Karpas-422 (cell line): ENCODE measurements around the gene MBD6. TPM values are rescaled to one million over a fixed set of nuclear protein-coding genes. Genes with fewer than 3 reads are reported as not detected.
"Not testable (repeated sequence)": the region's sequence is repeated elsewhere in the genome, so short reads cannot be mapped to it uniquely, and the experiment has no call there.

ENCODE experiments used
- DNase-seq: peaks from one replicate; pipeline ENCODE4 v3.0.0-alpha.2; 2015
- H2AFZ ChIP-seq: fragments of 200-600 bp; sonication (generic); 2 replicates; pipeline ENCODE4 v1.6.1; 2014; ENCODE audit warnings: antibody characterized with exemption, low read length, mixed read lengths
- H3K27ac ChIP-seq: fragments of 200-600 bp; sonication (generic); 2 replicates; pipeline ENCODE4 v1.5.1; 2014; ENCODE audit warnings: mild to moderate bottlenecking, low read length, moderate library complexity
- H3K27me3 ChIP-seq: fragments of 200-600 bp; sonication (generic); 2 replicates; pipeline ENCODE4 v1.6.1; 2014; ENCODE audit warnings: low read length, mixed read lengths
- H3K36me3 ChIP-seq: fragments of 200-600 bp; sonication (generic); 2 replicates; pipeline ENCODE4 v1.6.1; 2014; ENCODE audit warnings: low read length, mixed read lengths; ENCODE audit not compliant: insufficient read depth
- H3K4me1 ChIP-seq: fragments of 200-600 bp; sonication (generic); 2 replicates; pipeline ENCODE4 v1.6.1; 2014; ENCODE audit warnings: mild to moderate bottlenecking, low read length, mixed read lengths
- H3K4me2 ChIP-seq: fragments of 200-600 bp; sonication (generic); 2 replicates; pipeline ENCODE4 v1.6.1; 2014; ENCODE audit warnings: low read length, low read depth, mild to moderate bottlenecking; ENCODE audit not compliant: poor library complexity, severe bottlenecking
- H3K4me3 ChIP-seq: fragments of 200-600 bp; sonication (generic); 2 replicates; pipeline ENCODE4 v1.5.1; 2014; ENCODE audit warnings: mild to moderate bottlenecking, antibody characterized with exemption, low read length, mixed read lengths
- H3K79me2 ChIP-seq: fragments of 200-600 bp; sonication (generic); 2 replicates; pipeline ENCODE4 v1.6.1; 2014; ENCODE audit warnings: mild to moderate bottlenecking, low read length, mixed read lengths
- H3K9ac ChIP-seq: fragments of 200-600 bp; sonication (generic); 2 replicates; pipeline ENCODE4 v1.6.0; 2014; ENCODE audit warnings: low read length
- H3K9me2 ChIP-seq: fragments of 200-600 bp; sonication (generic), shearing (Covaris generic); replicated peaks from 2 replicates; pipeline ENCODE4 v1.6.0; 2014; ENCODE audit warnings: mild to moderate bottlenecking, low read length, moderate library complexity; ENCODE audit not compliant: insufficient read depth
- H3K9me3 ChIP-seq: fragments of 300-700, 200-600 bp; sonication (generic); 2 replicates; pipeline ENCODE4 v1.6.1; 2014; ENCODE audit warnings: low read length, mixed read lengths
- H4K20me1 ChIP-seq: fragments of 200-600 bp; sonication (generic); 2 replicates; pipeline ENCODE4 v1.6.1; 2014; ENCODE audit warnings: mild to moderate bottlenecking, antibody characterized with exemption, low read length, low read depth; ENCODE audit not compliant: insufficient read depth
- total RNA-seq: library from RNA; depleted of rRNA; stranded (reverse); fragments of >200 nt; shearing (Covaris generic); gene quantifications from 2 replicates; pipeline ENCODE4 v1.2.3, GENCODE V29; 2014; ENCODE audit warnings: low replicate concordance

Gene MBD6
- total RNA-seq, 1 experiment from 2014 or later = 23.5 TPM

DNA sequence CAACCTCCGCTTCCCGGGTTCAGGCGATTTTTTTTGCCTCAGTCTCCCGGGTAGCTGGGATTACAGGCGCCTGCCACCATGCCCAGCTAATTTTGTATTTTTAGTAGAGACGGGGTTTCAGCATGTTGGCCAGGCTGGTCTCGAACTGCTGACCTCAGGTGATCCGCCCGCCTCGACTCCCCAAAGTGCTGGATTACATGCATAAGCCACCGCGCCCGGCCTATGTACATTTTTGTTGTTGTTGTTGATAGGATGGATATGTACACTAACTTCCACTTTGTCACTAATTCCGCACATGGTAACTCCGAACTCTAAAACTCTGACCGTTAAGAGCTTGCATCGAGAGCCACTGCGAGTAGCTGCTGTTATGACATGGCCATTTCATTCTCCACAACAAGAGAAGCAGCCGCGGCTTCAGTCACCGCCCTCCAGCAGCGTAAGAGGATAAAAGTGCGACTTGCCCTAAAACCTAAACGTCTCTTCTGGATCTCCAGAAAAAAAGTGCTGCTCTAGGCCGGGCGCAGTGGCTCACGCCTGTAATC, 35.5 kb upstream of the MBD6 start:
- H3K9ac ChIP-seq = 0 out of 2 replicates have a peak overlapping the region, but pooled peaks have one; percentile 5

DNA sequence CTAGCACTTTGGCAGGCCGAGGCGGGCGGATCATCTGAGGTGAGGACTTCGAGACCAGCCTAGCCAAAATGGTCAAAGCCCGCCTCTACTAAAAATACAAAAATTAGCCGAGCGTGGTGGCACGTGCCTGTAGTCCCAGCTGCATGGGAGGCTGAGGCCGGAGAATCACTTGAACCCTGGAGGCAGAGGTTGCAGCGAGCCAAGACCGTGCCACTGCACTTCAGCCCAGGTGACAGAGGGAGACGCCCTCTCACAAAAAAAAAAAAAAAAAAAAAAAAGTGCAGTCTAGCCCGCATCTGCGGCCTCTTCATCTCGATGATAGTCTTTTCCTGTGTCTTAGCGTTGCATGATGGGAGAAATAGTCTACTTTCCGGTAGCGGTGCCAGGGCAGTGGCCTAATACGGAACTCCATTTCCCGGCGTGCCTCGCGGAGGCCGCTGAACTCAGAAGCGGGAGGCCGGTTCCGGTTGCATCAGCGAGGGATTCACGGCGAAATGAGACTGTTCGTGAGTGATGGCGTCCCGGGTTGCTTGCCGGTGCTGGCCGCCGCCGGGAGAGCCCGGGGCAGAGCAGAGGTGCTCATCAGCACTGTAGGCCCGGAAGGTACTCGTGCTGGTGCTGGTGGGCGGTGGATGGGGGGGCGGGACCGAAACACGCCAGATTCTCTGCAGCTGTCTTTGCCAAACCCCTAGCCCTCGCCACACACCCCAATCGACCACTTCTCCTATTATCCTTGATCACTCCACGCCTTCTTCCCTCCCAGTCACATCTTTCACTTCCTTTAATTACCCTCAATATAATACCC, 34.8 kb upstream of the MBD6 start, which contains the start of gene MARS1:
TSS of gene MARS1 (plus strand) at position 472 of the 805 bp plus-strand sequence. CDS start at position 495, 23 bp downstream.
- H3K4me3 ChIP-seq = peak within 1 kb of the TSS; percentile 93
- no peaks in the 10 kb centered on the region for H3K9me3 ChIP-seq
- H3K9me2 ChIP-seq = no peaks in the 10 kb centered on the region
- peaks cover 26% of the 10 kb centered on the region for H3K79me2 ChIP-seq
- H3K36me3 ChIP-seq = peaks cover 33% of the 10 kb centered on the region
- DNase-seq = peak; percentile 99
- peak within 1 kb of the TSS; percentile 70; the same call in 1 of the 2 replicates for H3K27ac ChIP-seq
- peaks cover 8% of the 10 kb centered on the region; the same call in 1 of the 2 replicates for H4K20me1 ChIP-seq
- 0 out of 2 replicates have a peak within 1 kb of the TSS, but pooled peaks have one; percentile 21 for H2AFZ ChIP-seq
- peaks cover 14% of the 10 kb centered on the region for H3K4me1 ChIP-seq
- no peaks in the 10 kb centered on the region for H3K27me3 ChIP-seq
- peak within 1 kb of the TSS; percentile 83 for H3K4me2 ChIP-seq
- peak within 1 kb of the TSS; percentile 89 for H3K9ac ChIP-seq

More for the DNA sequence above, 35.5 kb upstream of the MBD6 start:
- Histone ChIP-seq H3K4me3 (peak overlapping the region; percentile 41; the same call in 1 of the 2 replicates), H2AFZ (0 out of 2 replicates have a peak overlapping the region, but pooled peaks have one; percentile 21), H4K20me1 (peaks cover 8% of the 10 kb centered on the region; the same call in 1 of the 2 replicates), H3K9me2 (no peaks in the 10 kb centered on the region), H3K27me3 (no peaks in the 10 kb centered on the region), H3K79me2 (peaks cover 26% of the 10 kb centered on the region), H3K27ac (no peak overlapping the region), H3K9me3 (no peaks in the 10 kb centered on the region), H3K36me3 (peaks cover 27% of the 10 kb centered on the region), H3K4me1 (peaks cover 14% of the 10 kb centered on the region), H3K4me2 (peak overlapping the region; percentile 33)
- DNase-seq = no peak

DNA sequence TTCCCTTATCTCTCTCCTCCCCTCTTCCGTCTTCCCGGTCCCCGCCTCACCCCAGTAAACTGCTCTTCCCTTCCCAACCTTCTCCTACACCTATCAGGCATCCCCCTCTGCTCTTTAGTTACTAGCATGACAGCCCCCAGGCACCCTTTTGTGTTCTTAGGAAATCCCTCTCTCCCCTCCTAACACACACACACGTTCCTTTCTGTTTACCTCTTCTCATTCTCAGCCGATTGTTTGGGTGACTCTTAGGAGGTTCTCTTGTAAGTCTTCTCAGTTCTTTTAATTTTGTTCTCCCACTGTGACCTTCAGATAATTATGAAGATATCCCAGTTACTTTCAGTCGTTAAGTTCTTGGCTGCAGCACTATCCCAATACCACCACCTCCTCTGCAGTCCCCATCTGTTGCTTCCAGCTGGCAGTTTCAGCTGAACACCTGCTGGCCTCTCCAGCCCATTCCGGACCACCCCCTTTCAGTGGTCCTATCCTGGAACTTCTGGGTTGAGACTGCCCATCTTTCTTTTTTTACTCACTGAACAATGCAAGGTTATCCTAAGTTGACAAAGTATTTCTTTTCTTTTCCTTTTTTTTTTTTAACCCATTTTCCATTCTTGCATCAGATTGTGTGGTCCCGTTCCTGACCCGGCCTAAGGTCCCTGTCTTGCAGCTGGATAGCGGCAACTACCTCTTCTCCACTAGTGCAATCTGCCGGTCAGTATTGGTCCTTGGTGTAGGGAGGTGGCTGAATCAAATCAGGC, 34.0 kb upstream of the MBD6 start:
- no peaks in the 10 kb centered on the region for H3K27me3 ChIP-seq
- H3K27ac ChIP-seq = peak overlapping the region; percentile 70; the same call in 1 of the 2 replicates
- H3K4me3 ChIP-seq = peak overlapping the region; percentile 93
- H4K20me1 ChIP-seq = peaks cover 8% of the 10 kb centered on the region; the same call in 1 of the 2 replicates
- H3K79me2 ChIP-seq = peaks cover 26% of the 10 kb centered on the region
- DNase-seq = no peak
- no peaks in the 10 kb centered on the region for H3K9me3 ChIP-seq
- H3K36me3 ChIP-seq = peaks cover 35% of the 10 kb centered on the region
- H2AFZ ChIP-seq = no peak overlapping the region
- H3K9ac ChIP-seq = peak overlapping the region; percentile 89
- peaks cover 14% of the 10 kb centered on the region for H3K4me1 ChIP-seq
- no peaks in the 10 kb centered on the region for H3K9me2 ChIP-seq
- H3K4me2 ChIP-seq = peak overlapping the region; percentile 83

DNA sequence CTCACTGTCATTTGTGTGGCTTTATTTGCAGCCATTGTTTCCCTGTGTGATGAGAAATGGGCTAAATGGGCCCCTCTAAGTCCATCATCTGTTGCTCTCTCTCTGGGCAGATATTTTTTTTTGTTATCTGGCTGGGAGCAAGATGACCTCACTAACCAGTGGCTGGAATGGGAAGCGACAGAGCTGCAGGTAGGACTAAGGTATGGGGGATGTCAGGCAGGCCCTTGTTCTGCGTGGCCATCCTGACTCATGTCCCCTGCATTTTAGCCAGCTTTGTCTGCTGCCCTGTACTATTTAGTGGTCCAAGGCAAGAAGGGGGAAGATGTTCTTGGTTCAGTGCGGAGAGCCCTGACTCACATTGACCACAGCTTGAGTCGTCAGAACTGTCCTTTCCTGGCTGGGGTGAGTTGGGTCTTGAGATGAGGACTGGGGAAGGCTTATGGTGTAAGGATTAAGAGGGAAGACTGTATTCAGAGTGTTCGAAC, 33.4 kb upstream of the MBD6 start:
- H3K27ac ChIP-seq = peak overlapping the region; percentile 70; the same call in 1 of the 2 replicates

DNA sequence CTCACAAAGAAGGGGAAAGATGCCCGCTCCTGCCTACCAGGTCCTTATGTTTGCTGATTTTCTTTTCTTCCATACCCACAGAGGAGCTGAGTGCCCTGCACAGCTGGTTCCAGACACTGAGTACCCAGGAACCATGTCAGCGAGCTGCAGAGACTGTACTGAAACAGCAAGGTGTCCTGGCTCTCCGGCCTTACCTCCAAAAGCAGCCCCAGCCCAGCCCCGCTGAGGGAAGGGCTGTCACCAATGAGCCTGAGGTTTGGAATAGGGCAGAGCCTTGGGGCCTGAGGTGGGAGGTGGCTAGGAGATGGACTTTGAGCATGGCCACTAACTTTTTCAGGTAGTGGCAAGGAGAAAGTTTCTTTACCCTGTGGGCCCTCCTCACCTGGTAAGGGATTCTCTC, 32.5 kb upstream of the MBD6 start:
- no peak for DNase-seq
- no peaks in the 10 kb centered on the region for H3K9me3 ChIP-seq
- H3K9ac ChIP-seq = no peak overlapping the region
- peaks cover 26% of the 10 kb centered on the region for H3K79me2 ChIP-seq
- H3K27me3 ChIP-seq = no peaks in the 10 kb centered on the region
- H4K20me1 ChIP-seq = peaks cover 8% of the 10 kb centered on the region; the same call in 1 of the 2 replicates
- H2AFZ ChIP-seq = no peak overlapping the region
- peaks cover 14% of the 10 kb centered on the region for H3K4me1 ChIP-seq
- no peak overlapping the region for H3K4me2 ChIP-seq
- no peaks in the 10 kb centered on the region for H3K9me2 ChIP-seq
- peaks cover 38% of the 10 kb centered on the region for H3K36me3 ChIP-seq
- no peak overlapping the region for H3K27ac ChIP-seq
- H3K4me3 ChIP-seq = no peak overlapping the region

More for the DNA sequence above, 33.4 kb upstream of the MBD6 start:
- Histone ChIP-seq H4K20me1 (peaks cover 8% of the 10 kb centered on the region; the same call in 1 of the 2 replicates), H3K4me2 (peak overlapping the region; percentile 83), H3K79me2 (peaks cover 26% of the 10 kb centered on the region), H3K9me2 (no peaks in the 10 kb centered on the region), H3K27me3 (no peaks in the 10 kb centered on the region), H3K9me3 (no peaks in the 10 kb centered on the region), H3K4me3 (peak overlapping the region; percentile 93), H3K4me1 (peaks cover 14% of the 10 kb centered on the region), H2AFZ (no peak overlapping the region), H3K9ac (peak overlapping the region; percentile 89), H3K36me3 (peaks cover 38% of the 10 kb centered on the region)
- DNase-seq = no peak

DNA sequence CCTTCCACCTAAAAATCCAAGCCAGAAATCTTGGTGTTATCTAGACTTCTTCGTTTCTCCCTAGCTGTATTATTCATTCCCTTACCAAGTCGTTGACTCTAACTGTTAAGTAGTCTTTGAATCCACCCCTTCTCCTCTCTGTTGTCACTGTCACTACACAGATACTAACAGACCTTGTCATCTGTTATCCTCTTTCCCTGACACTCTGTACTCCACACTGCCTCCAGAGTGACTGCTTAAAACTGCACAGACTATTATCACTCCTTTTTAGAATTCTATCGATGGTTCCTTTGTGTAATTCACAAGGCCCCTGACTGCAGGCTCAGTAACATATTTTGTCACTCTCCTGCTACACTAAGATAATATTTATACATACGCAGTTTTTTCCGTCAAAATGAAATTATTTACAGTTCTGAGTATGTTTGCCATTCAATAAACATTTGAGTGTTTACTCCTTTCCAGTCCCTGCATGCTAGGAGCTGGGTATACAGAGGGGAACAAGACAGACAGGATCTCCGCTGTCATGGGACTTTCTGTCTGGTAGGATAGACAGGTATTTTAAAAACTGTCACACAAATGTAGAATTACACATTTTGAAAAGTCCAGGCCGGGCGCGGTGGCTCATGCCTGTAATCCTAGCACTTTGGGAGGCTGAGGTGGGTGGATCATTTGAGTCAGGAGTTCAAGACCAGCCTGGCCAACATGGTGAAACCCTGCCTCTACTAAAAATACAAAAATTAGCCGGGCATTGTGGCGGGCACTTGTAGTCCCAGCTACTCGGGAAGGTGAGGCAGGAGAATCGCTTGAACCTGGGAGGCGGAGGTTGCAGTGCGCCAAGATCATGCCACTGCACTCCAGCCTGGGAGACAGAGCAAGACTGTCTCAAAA, 31.0 kb upstream of the MBD6 start:
- no peak overlapping the region for H3K4me3 ChIP-seq

DNA sequence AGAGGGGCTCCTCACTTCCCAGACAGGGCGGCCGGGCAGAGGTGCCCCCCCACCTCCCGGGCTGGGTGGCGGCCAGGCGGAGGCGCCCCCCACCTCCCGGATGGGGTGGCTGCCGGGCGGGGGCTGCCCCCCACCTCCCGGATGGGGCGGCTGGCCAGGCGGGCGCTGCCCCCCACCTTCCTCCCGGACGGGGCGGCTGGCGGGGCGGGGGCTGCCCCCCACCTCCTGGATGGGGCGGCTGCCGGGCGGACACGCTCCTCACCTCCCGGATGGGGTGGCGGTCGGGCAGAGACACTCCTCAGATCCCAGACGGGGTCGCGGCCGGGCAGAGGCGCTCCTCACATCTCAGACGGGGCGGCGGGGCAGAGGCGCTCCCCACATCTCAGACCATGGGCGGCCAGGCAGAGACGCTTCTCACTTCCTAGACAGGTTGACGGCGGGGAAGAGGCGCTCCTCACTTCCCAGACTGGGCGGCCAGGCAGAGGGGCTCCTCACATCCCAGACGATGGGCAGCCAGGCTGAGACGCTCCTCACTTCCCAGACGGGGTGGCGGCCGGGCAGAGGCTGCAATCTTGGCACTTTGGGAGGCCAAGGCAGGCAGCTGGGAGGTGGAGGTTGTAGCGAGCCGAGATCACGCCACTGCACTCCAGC, 27.4 kb upstream of the MBD6 start:
- not testable (repeated sequence) for H3K4me2 ChIP-seq, H3K9me3 ChIP-seq, DNase-seq, H4K20me1 ChIP-seq, H3K9me2 ChIP-seq, H3K4me1 ChIP-seq, H3K27ac ChIP-seq, H2AFZ ChIP-seq, H3K9ac ChIP-seq, H3K79me2 ChIP-seq, H3K27me3 ChIP-seq, H3K4me3 ChIP-seq
- H3K36me3 ChIP-seq = peaks cover 46% of the 10 kb centered on the region

More for the DNA sequence above, 31.0 kb upstream of the MBD6 start:
- H3K9ac ChIP-seq = no peak overlapping the region
- H3K27ac ChIP-seq = no peak overlapping the region
- H3K4me1 ChIP-seq = peaks cover 14% of the 10 kb centered on the region
- no peak for DNase-seq
- H3K9me3 ChIP-seq = no peaks in the 10 kb centered on the region
- no peak overlapping the region for H3K4me2 ChIP-seq
- peaks cover 26% of the 10 kb centered on the region for H3K79me2 ChIP-seq
- no peaks in the 10 kb centered on the region for H3K27me3 ChIP-seq
- H4K20me1 ChIP-seq = peaks cover 8% of the 10 kb centered on the region; the same call in 1 of the 2 replicates
- no peak overlapping the region for H2AFZ ChIP-seq
- peaks cover 38% of the 10 kb centered on the region for H3K36me3 ChIP-seq
- H3K9me2 ChIP-seq = no peaks in the 10 kb centered on the region
